Stomach (tissue), 9 donors: ENCODE data around the gene TDRD7. TPM values are rescaled to one million over a fixed set of nuclear protein-coding genes. Genes with fewer than 3 reads are reported as not detected.

Source experiments
- DNase-seq, 2 donors: peaks; one replicate each; pipeline versions ENCODE4 v3.0.0 to v3.0.0-alpha.2; 2013 to 2019
- H3K27ac ChIP-seq, 5 donors: fragments of 200-600 bp in 4 of 5; sonication (generic) in 4 of 5; one replicate each; pipeline ENCODE4 v1.5.1; 2013 to 2019; ENCODE audit warnings: mild to moderate bottlenecking in 1 of 5, moderate library complexity in 1 of 5
- H3K27me3 ChIP-seq, 3 donors: fragments of 200-600 bp; sonication (generic); one replicate each; pipeline ENCODE4 v1.5.1; 2017 to 2019; ENCODE audit warnings: mixed run types in 1 of 3
- H3K36me3 ChIP-seq, 4 donors: fragments of 200-600 bp; sonication (generic); 1 replicate in 3 of 4; 2 replicates in 1 of 4; pipeline ENCODE4 v1.5.1; 2016 to 2019
- H3K4me1 ChIP-seq, 4 donors: fragments of 200-600 bp; sonication (generic); one replicate each; pipeline ENCODE4 v1.5.1; 2016 to 2019
- H3K4me3 ChIP-seq, 4 donors: fragments of 200-600 bp; sonication (generic) in 3 of 4; one replicate each; pipeline ENCODE4 v1.5.1; 2016 to 2019; ENCODE audit warnings: mild to moderate bottlenecking in 1 of 4
- H3K9me3 ChIP-seq, 4 donors: fragments of 200-600 bp; sonication (generic); one replicate each; pipeline ENCODE4 v1.5.1; 2016 to 2019
- EP300 ChIP-seq: sonication (generic); formaldehyde crosslinking; IDR thresholded peaks from one replicate; pipeline ENCODE4 v1.6.1; 2017; ENCODE audit warnings: antibody characterized with exemption
- POLR2A ChIP-seq, 4 donors: fragments of 450-650 bp; IDR thresholded peaks; one replicate each; pipeline ENCODE4 v1.6.1; 2016; ENCODE audit warnings: antibody characterized with exemption in 4 of 4, control low read depth in 2 of 4, mild to moderate bottlenecking in 1 of 4, moderate library complexity in 1 of 4
- POLR2AphosphoS5 ChIP-seq, 3 donors: sonication (generic); formaldehyde crosslinking; IDR thresholded peaks; one replicate each; pipeline ENCODE4 v1.6.1; 2016; ENCODE audit warnings: antibody characterized with exemption in 3 of 3
- WGBS, 5 donors: extraction: QIAGEN DNeasy Blood & Tissue Kit in 3 of 5; methylation state at CpG; one replicate each; pipeline versions ENCODE4 v1.1.5 to v1.1.7; 2013 to 2018; 5-methylcytosine and 5-hydroxymethylcytosine counted together
- intact Hi-C: fragments of 100-400 bp; cut with DNase I; formaldehyde crosslinking; loops from one replicate; pipeline ENCODE4 v1.15.1; 2023; ENCODE audit warnings: low total_unique reads
- polyA plus RNA-seq, 3 donors: library from polyadenylated mRNA; stranded (reverse); fragments of 200-250 nt; gene quantifications; one replicate each; pipeline ENCODE4 v1.2.3, GENCODE V29; 2013
- total RNA-seq, 5 donors: library from RNA; depleted of rRNA; stranded (reverse); fragments of >200 nt; gene quantifications; one replicate each; pipeline versions ENCODE4 v1.1.0 to v1.2.3, GENCODE V29; 2014 to 2016
- TF ChIP-seq, protein P1 (sequence below), 7 experiments: fragments of 450-650 bp in 4 of 7; fragments of 200-600 bp in 3 of 7; sonication (generic) in 3 of 7; IDR thresholded peaks; one replicate each; pipeline ENCODE4 v1.5.1; 2016 to 2019; ENCODE audit warnings: antibody characterized with exemption in 7 of 7, control low read depth in 2 of 7, mild to moderate bottlenecking in 1 of 7
- donor health status: healthy with polysubstance abuse.
- donor health status: Bipolar disorder and iron deficiency.
- donor health status: healthy.

The TDRD7 gene
- total and polyA plus RNA-seq, 8 donors = 4.7 to 20.1 (median 9.1) TPM

DNA sequence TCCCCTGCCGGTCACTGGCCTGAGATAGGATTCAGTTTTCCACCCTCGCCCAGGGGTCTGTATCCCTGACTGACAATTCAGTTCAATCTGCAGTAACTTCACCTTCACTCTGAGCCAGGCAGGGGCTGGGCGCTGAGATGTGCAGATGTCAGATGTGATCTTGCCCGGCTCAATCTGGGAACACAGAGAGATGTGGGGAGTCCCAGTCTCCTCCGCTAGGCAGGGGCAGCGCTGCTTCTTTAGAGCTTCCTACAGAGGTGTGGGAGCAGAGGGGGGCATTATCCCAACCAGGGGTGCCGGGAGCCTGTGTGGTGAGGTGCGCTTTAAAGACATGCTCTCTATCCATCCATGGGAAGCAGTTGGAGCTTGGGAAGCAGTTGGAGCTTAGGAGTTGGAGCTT lies 104.2 kb downstream of the TDRD7 start:
- H3K9me3 ChIP-seq = no peaks in the 10 kb centered on the region
- 90 to 99% (median 95%) methylated on average over 8 of the region's 8 CpGs for WGBS, 5 donors
- no peak for DNase-seq
- peaks cover 0 to 4% (median 0%) of the 10 kb centered on the region in 4 donors for H3K36me3 ChIP-seq
- no peak overlapping the region for H3K4me3 ChIP-seq
- TF ChIP-seq POLR2AphosphoS5 (IDR thresholded peaks at IDR 0.05) (no peak), POLR2A (IDR thresholded peaks at IDR 0.05) (no peak), EP300 (no peak)
- TF ChIP-seq, protein P1, sequence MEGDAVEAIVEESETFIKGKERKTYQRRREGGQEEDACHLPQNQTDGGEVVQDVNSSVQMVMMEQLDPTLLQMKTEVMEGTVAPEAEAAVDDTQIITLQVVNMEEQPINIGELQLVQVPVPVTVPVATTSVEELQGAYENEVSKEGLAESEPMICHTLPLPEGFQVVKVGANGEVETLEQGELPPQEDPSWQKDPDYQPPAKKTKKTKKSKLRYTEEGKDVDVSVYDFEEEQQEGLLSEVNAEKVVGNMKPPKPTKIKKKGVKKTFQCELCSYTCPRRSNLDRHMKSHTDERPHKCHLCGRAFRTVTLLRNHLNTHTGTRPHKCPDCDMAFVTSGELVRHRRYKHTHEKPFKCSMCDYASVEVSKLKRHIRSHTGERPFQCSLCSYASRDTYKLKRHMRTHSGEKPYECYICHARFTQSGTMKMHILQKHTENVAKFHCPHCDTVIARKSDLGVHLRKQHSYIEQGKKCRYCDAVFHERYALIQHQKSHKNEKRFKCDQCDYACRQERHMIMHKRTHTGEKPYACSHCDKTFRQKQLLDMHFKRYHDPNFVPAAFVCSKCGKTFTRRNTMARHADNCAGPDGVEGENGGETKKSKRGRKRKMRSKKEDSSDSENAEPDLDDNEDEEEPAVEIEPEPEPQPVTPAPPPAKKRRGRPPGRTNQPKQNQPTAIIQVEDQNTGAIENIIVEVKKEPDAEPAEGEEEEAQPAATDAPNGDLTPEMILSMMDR (IDR thresholded peaks at IDR 0.05) = no peak
- no peaks in the 10 kb centered on the region for H3K27me3 ChIP-seq
- peaks cover 0 to 48% (median 34%) of the 10 kb centered on the region in 4 donors for H3K4me1 ChIP-seq
- intact Hi-C loops = no loop called here
- H3K27ac ChIP-seq = no peak overlapping the region

DNA sequence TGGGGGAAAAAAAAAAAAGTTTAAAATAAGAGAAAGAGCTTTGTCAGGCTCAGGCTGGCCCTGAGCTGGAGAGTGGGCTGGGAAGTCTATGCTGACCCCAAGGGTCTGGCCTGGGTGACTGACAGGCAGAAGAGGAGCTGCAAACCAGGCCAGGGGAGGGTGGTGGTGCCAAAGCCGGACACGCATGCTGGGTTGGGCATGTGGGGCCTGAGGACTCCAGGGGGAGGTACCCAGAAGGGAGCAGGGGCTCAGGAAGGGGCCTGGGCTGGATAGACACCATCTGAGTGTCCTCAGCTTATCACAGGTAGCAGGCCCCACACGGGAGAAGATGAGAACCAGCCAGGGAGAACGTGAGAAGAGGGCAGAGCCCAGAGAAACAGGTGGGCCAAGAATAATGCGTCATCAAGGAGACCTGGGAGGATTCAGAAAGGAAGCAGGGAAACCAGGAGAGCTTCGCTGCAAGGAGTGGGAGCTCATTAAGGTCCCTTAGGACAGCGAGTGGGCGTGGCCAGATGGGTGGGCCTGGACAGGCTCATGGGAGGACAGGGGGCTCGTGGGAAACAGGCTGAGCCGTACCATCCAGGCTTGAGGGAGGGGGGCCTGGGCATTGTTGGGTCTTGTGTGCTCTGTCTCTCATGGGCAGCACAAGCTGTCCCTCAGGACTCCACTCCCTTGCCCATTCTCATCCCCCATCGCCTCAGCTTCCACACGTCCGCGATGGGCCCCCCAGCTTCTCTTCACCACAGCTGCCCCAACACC lies 105.6 kb downstream of the TDRD7 start:
- Histone ChIP-seq H3K9me3 (no peaks in the 10 kb centered on the region), H3K36me3 (no peaks in the 10 kb centered on the region), H3K27me3 (no peaks in the 10 kb centered on the region), H3K4me1 (peaks cover 0 to 46% (median 31%) of the 10 kb centered on the region in 4 donors), H3K4me3 (no peak overlapping the region), H3K27ac (peak overlapping the region in 4 of 5 donors; percentile 20 to 78 (median 76))
- intact Hi-C loops = no loop called here
- no peak for DNase-seq
- TF ChIP-seq, protein P1 (IDR thresholded peaks at IDR 0.05) = no peak
- TF ChIP-seq POLR2A (IDR thresholded peaks at IDR 0.05) (no peak), POLR2AphosphoS5 (IDR thresholded peaks at IDR 0.05) (no peak), EP300 (no peak)
- WGBS, 5 donors = 83 to 87% (median 84%) methylated on average over 13 to 14 of the region's 14 CpGs

DNA sequence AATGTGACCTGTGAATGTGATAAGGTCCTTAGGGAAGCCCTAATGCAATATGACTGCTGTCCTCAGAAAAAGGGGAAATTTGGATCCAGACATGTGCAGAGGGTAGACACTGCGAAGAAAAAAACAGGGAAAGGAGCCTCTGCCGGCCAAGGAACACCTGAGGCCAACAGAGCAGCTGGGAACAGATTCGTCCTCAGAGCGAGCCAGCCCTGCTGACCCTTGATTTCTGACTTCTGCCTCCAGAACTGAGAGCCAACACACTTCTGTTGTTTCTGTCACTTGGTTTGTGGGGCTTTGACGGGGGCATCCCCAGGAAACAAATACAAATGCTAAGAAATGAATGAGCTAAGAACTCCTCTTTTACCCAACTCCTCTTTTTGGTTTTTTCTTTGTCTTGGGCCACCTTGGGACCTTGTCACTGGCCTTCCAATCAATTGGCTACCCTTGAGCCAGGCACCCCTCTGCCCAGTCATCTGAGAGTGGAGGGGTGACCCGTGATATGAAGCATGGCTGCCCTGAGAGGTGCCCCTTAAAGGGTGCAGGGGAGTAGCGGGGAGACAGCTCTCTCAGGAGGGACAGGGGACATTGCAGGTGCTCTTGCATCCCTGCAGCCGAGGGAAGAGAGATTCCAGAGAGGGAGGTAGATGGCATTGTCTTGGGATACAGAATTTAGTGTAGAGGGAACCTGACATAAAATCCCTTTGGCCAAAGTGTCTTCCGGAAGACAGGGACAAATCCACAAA lies 106.4 kb downstream of the TDRD7 start:
- H3K4me3 ChIP-seq = no peak overlapping the region
- H3K27ac ChIP-seq = peak overlapping the region in 4 of 5 donors; percentile 20 to 78 (median 76)
- intact Hi-C loops = no loop called here
- no peaks in the 10 kb centered on the region for H3K36me3 ChIP-seq
- no peak for DNase-seq
- TF ChIP-seq EP300 (no peak), POLR2A (IDR thresholded peaks at IDR 0.05) (no peak), POLR2AphosphoS5 (IDR thresholded peaks at IDR 0.05) (no peak)
- TF ChIP-seq, protein P1 (IDR thresholded peaks at IDR 0.05) = no peak
- no peaks in the 10 kb centered on the region for H3K27me3 ChIP-seq
- 74 to 87% (median 82%) methylated on average over 9 of the region's 9 CpGs for WGBS, 5 donors
- no peaks in the 10 kb centered on the region for H3K9me3 ChIP-seq
- peaks cover 0 to 46% (median 31%) of the 10 kb centered on the region in 4 donors for H3K4me1 ChIP-seq

DNA sequence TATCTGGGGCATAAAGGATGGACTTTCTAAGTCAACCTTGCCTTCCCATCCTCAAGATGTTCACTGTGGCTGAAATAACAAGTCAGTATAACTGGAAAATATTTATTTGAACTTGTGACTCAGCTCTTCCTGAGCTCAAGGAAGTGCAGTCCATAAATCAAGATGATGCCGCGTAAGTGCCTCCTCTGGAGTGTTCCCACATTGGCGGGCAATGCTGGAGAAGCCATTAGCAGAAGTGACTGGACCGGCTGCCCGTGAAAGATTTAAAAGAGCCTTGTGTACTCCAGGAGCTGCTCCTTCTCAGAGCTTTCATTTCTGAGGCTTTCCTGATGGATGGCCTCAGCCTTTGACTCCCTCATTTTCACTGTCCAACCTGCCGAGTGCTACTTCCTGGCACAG lies 107.0 kb downstream of the TDRD7 start:
- intact Hi-C loops = no loop called here
- no peaks in the 10 kb centered on the region for H3K36me3 ChIP-seq
- H3K9me3 ChIP-seq = no peaks in the 10 kb centered on the region
- 18 to 41% (median 31%) methylated on average over 6 of the region's 6 CpGs for WGBS, 5 donors
- H3K27ac ChIP-seq = peak overlapping the region in 4 of 5 donors; percentile 20 to 78 (median 76)
- no peaks in the 10 kb centered on the region for H3K27me3 ChIP-seq
- H3K4me1 ChIP-seq = peaks cover 0 to 46% (median 31%) of the 10 kb centered on the region in 4 donors
- peak; percentile 41 to 81 for DNase-seq
- H3K4me3 ChIP-seq = no peak overlapping the region
- TF ChIP-seq POLR2AphosphoS5 (IDR thresholded peaks at IDR 0.05) (peak; percentile 66 to 93 (median 87)), POLR2A (IDR thresholded peaks at IDR 0.05) (no peak)
